ENCODE data around the gene CHRM3. TPM values are rescaled to one million over a fixed set of nuclear protein-coding genes. Genes with fewer than 3 reads are reported as not detected.

The CHRM3 gene
- total and polyA plus RNA-seq, 11 donors = 0.03 to 1.5 (median 0.27) TPM; not detected in 2

DNA sequence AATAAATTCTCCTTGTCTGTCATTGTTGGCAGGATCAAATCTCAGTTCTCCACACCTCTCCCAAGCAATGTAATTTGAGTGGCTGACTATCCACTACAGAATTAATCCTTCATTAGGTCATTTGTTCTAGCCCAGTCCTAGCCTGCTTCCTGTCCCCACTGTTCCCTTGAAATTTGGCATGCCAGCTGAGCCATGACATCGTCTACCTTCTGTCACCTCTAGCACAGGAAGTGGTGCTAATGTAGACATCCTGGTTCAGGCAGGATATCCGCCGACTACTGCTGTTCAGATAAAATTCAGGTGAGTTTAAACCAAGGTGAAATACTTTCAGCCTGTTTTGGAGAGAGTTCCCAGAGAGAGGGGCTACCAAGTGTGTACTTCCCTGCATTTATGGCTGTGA lies 5.9 kb downstream of the CHRM3 start:
- Histone ChIP-seq H3K9me3 (no peaks in the 10 kb centered on the region), H3K27me3 (peaks cover 0 to 49% (median 17%) of the 10 kb centered on the region in 9 donors), H3K4me3 (no peak overlapping the region), H3K4me1 (peaks cover 0 to 10% (median 1%) of the 10 kb centered on the region in 12 donors), H3K27ac (no peak overlapping the region), H3K36me3 (no peaks in the 10 kb centered on the region)
- intact Hi-C loops (cut with DNase I) = no loop called here
- no peak for ATAC-seq
- WGBS, 4 donors = 51 to 75% (median 61%) methylated on average over 3 of the region's 3 CpGs
- TF ChIP-seq, protein P1, sequence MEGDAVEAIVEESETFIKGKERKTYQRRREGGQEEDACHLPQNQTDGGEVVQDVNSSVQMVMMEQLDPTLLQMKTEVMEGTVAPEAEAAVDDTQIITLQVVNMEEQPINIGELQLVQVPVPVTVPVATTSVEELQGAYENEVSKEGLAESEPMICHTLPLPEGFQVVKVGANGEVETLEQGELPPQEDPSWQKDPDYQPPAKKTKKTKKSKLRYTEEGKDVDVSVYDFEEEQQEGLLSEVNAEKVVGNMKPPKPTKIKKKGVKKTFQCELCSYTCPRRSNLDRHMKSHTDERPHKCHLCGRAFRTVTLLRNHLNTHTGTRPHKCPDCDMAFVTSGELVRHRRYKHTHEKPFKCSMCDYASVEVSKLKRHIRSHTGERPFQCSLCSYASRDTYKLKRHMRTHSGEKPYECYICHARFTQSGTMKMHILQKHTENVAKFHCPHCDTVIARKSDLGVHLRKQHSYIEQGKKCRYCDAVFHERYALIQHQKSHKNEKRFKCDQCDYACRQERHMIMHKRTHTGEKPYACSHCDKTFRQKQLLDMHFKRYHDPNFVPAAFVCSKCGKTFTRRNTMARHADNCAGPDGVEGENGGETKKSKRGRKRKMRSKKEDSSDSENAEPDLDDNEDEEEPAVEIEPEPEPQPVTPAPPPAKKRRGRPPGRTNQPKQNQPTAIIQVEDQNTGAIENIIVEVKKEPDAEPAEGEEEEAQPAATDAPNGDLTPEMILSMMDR (IDR thresholded peaks at IDR 0.05) = no peak
- no peak for TF ChIP-seq POLR2A (IDR thresholded peaks at IDR 0.05)
- DNase-seq = no peak

DNA sequence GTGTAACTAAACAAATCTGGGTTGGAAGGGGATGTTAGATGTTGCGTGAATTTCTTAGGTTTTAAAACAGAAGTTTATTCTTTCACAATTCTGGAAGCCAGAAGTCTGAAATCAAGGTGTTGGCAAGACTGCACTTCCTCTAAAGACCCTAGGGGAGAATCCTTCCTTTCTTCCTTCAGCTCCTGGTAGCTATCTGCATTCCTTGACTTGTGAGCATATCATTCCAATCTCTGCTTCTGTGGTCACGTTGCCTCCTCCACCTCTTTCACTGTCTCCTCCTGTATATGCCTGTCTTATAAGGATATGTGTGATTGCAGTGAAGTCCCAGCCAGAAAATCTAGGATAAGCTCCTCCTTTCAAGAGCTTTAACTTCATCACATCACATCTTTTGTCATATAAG lies 7.7 kb downstream of the CHRM3 start:
- H3K27ac ChIP-seq = no peak overlapping the region
- H3K4me1 ChIP-seq = no peaks in the 10 kb centered on the region
- TF ChIP-seq, protein P1 (IDR thresholded peaks at IDR 0.05) = no peak
- TF ChIP-seq POLR2A (IDR thresholded peaks at IDR 0.05) = no peak
- H3K36me3 ChIP-seq = no peaks in the 10 kb centered on the region
- no peak overlapping the region for H3K4me3 ChIP-seq
- 43 to 58% (median 50%) methylated on average over 2 of the region's 2 CpGs for WGBS, 4 donors
- H3K27me3 ChIP-seq = peaks cover 0 to 30% (median 3%) of the 10 kb centered on the region in 9 donors
- no peak for ATAC-seq
- no peaks in the 10 kb centered on the region for H3K9me3 ChIP-seq
- DNase-seq = no peak
- intact Hi-C loops (cut with DNase I) = no loop called here

DNA sequence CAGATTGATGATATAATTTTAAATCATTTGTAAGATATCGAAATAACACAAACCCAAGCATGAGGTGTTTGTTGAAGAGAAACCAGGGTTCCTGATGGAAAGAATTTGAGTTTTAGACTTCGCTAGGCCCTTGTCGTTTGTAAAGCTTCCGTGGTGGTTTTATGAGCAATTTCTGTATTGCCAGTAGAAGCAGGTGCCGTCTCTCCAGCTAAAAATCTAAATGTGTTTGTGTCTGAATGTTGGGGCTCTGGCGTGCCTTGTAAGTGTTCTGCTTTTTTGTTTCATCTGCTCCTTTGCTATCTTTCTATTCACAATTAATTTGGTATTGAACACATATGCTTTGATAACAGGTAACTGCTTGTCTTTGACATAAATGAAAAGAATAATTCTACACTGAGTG lies 27.5 kb downstream of the CHRM3 start:
- no peaks in the 10 kb centered on the region for H3K9me3 ChIP-seq
- H3K4me3 ChIP-seq = no peak overlapping the region
- H3K27ac ChIP-seq = peak overlapping the region in 1 of 12 donors; percentile 60
- H3K36me3 ChIP-seq = no peaks in the 10 kb centered on the region
- 65 to 95% (median 88%) methylated on average over 6 of the region's 6 CpGs for WGBS, 4 donors
- no peak for ATAC-seq
- H3K27me3 ChIP-seq = no peaks in the 10 kb centered on the region
- TF ChIP-seq, protein P1 (IDR thresholded peaks at IDR 0.05) = no peak
- no peak for TF ChIP-seq POLR2A (IDR thresholded peaks at IDR 0.05)
- no peak for DNase-seq
- H3K4me1 ChIP-seq = no peaks in the 10 kb centered on the region
- intact Hi-C loops (cut with DNase I) = no loop called here

DNA sequence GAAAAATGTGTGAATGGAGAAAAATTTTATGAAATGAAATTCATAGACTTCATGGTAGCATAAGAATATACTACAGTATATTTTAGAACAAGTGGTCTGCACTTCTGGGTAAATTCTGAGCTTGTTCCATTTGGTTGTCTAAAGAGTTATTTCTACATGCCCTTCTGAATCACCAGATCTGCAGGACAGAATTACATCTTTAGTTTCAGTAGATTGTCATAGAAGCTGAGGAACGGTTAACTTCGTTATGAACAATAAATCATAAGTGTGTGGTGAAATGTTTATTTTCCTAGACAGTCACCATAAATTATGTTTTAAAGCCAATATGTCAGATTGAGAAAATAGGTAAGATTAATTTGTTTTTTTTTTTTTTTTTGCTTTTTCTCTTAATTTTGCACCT lies 30.9 kb downstream of the CHRM3 start:
- 86 to 90% (median 89%) methylated on average over 2 of the region's 2 CpGs for WGBS, 4 donors
- H3K27ac ChIP-seq = peak overlapping the region in 1 of 12 donors; percentile 8
- intact Hi-C loops (cut with DNase I) = no loop called here

More for the DNA sequence above, 30.9 kb downstream of the CHRM3 start:
- no peaks in the 10 kb centered on the region for H3K9me3 ChIP-seq
- no peak overlapping the region for H3K4me3 ChIP-seq
- no peaks in the 10 kb centered on the region for H3K4me1 ChIP-seq
- no peak for DNase-seq
- ATAC-seq = no peak
- no peaks in the 10 kb centered on the region for H3K27me3 ChIP-seq
- no peaks in the 10 kb centered on the region for H3K36me3 ChIP-seq
- TF ChIP-seq POLR2A (IDR thresholded peaks at IDR 0.05) = no peak
- TF ChIP-seq, protein P1 (IDR thresholded peaks at IDR 0.05) = no peak
